Smooth muscle cell of the brain vasculature (primary cell): ENCODE measurements around the gene IDH3A.
"Not testable (repeated sequence)": the region's sequence is repeated elsewhere in the genome, so short reads cannot be mapped to it uniquely, and the experiment has no call there.

Experiments used
- DNase-seq: peaks from one replicate; pipeline ENCODE4 v3.0.0-alpha.2; 2012; ENCODE audit warnings: low read depth, low spot score

IDH3A gene

DNA sequence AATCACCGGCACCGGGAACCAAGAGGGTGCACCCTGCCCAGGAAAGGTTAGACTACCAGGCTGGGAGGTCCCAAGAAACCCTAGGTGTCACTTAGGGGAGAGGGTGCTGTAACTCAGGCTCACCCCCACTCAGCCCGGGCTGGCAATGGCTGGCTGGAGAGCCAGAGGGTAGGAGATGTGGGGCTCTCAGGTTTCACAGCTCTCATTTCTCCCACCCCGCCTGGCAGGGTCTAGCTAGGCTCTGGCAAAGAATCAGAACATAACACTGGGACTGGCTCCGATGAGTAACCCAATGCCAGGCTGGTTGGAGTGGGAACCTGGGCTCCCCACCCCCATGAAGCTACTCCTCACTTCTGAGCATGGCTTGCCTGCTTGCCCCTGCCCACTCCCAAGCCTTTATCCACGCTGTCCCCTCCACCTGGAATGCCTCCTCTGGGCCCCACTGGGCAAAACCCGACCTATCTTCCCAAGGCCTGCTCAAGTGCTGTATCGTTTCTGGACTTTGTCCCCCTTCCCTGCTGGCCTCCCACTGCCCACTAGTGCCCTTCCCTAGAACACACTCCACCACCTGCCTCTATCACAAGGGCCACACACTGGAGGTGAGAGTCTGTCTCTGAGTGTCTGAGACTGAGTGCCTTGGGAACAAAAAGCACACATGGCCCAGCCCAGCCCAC is 19.9 kb upstream of the IDH3A start:
- DNase-seq: no peak

- no peak for DNase-seq
These were observed 19.3 kb upstream of the IDH3A start for GRCh38 chr15:78129751-78130287.

GRCh38 chr15:78130466-78131294 is 18.5 kb upstream of the IDH3A start:
- no peak for DNase-seq

- DNase-seq: no peak
These were observed 17.7 kb upstream of the IDH3A start, which contains the start of gene CIB2 for GRCh38 chr15:78131295-78132061. TSS of gene CIB2 (minus strand) at chr15:78131445. CDS start at chr15:78131215, 230 bp downstream.

DNA sequence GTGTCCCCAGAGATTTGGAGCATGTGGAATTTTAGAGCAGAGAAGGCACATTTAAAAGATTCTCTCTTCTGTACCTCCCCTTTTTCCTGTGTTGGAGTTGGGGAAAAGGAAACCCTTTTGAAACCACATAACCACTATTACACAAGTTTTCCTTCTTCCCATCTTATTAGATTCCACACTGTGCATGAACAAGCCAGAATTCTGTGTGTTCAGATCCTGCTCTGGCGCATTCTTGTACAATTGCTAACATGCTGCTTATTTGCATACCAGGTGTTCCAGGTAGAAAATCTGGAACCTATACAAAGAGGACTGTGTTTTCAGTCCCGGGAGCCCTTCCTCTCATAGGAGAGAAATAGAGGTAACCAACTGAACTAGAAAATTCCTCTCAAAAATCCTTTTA is 15.4 kb upstream of the IDH3A start:
- DNase-seq: no peak

DNA sequence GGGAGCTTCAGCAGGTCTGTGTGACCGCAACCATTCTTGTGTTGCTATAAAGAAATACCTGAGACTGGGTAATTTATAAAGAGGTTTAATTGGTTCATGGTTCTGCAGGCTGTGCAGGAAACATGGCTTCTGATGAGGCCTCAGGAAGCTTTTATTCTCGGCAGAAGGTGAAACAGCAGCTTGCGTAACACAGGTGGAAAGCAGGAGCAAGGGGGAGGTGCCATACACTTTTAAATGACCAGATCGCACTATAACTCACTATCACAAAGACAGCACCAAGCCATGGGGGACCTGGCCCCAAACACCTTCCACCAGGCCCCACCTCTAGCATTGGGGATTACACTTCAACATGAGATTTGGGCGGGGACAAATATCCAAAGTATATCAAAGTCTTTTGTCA is 9.6 kb upstream of the IDH3A start:
- no peak for DNase-seq

GRCh38 chr15:78140292-78140691 is 8.9 kb upstream of the IDH3A start:
- DNase-seq: no peak

DNA sequence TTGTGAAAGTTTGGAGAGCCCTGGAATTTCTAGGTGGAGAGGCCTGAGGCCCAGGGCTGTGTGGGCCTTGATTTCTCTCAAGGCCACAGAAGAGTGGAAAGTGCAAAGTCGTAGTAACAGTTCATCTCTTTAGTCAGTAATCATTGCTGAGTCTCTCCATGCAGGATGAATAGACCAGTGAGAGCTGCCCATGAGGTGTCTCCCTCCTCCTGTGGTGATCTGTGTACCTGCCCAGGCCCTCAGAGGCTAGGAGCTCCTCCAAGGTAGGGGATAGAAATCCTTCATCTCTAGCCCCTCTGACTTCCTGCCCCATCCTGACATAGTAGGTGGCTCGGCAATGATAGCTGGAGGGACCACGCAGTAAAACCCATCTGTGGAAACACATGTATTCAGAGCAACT is 6.8 kb upstream of the IDH3A start:
- no peak for DNase-seq

- DNase-seq: no peak
These were observed 2.6 kb upstream of the IDH3A start for GRCh38 chr15:78146425-78147154.

DNA sequence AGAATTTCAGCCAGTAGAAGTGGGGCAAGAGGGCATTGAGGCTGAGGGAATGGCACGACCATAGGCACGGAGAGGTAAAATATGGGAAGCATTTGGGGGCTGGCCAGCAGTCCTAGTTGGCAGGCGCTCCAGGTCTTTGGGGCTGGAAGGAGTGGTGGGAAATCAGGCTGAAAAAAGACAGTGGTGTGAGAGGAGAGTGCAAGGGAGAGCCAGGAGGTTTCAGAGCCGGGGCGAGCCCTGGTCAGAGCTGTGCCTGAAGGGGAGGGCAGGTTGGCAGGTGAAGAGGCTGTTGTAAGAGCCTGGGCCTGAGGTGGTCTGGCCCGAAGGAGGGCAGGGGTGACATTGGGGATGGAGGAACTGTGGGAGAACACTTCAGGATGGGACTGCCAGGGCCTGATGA is 1.6 kb upstream of the IDH3A start:
- DNase-seq: no peak

- DNase-seq: no peak
These were observed 632 bp upstream of the IDH3A start for GRCh38 chr15:78148392-78149067.

GRCh38 chr15:78149805-78150751 is 916 bp downstream of the IDH3A start:
- DNase-seq: no peak

DNA sequence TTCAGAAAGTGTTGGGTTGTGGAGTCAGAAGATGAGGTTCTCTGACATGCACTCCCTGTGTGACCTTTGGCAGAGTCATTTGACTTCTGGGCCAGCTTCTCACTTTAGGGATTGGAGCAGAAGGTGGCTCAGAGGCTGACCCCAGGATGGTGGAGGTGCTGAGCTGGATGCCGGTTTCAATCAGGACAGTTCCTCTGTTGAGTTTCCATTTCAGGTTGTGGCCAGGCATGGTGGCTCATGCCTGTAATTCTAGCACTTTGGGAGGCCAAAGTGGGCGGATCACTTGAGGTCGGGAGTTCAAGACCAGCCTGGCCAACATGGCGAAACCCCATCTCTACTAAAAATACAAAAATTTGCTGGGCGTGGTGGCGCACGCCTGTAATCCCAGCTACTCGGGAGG is 1.9 kb downstream of the IDH3A start:
- DNase-seq: not testable (repeated sequence)

DNA sequence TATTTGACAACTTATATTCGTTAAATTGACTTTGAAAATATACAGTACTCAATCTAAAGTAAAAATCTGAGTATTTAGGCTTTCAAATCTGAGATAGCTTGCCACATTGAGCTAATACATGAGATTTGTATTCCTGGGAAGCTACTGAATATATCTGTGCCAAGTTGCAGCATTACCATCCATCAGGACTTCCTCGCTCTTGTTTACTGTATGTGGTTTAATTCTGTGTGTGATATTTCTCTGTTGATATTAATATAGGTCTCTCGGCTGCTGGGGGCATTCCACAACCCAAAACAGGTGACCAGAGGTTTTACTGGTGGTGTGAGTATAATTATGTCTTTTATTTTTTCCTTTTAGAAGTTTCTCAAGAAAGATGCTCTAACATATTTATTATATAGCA is 5.8 kb downstream of the IDH3A start:
- no peak for DNase-seq

DNA sequence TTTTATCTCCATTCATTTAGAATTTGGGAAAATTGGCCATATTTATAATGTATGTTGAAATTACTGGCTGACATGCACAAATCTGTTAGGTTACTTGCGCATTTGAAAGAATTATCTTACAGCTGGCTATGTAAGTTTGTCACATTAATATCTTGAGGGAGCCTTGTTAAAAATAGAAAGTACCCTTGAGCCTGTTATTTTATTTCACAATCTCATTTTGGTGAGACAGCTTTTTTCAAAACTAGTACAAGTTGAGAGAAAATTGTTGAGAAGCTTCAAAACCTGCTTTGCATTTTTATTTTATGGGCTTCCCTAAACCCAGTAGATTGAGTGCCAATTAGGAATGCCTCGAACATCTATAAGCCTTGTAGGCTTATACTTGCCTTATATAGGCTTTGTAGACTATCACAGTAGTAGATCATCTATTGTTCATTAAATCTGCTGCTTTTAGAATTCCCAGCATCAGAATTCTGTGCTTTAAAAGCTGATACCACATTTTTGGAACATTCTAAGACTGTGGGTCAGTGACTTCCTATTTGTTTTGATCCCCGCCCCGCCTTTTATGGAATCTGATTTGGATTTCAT is 6.3 kb downstream of the IDH3A start:
- no peak for DNase-seq

DNA sequence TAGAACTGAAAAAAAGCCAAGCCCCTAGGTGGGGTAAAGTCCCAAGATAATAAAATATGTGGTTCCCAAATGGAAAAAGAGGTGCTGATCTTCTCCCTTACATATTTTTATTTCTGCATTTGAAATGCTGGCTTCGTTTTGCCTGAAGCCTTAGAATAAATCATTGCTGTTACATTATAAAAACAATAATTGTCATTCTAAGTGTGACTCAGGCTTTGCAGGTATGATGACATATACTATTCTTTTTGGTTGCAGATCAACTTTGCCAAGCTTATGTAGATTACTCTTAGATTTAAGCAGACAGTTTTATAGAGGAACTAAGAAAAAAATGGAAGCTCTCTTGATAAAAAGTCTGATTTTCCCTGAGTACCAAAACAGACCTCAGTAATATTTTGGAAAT is 7.5 kb downstream of the IDH3A start:
- no peak for DNase-seq

DNA sequence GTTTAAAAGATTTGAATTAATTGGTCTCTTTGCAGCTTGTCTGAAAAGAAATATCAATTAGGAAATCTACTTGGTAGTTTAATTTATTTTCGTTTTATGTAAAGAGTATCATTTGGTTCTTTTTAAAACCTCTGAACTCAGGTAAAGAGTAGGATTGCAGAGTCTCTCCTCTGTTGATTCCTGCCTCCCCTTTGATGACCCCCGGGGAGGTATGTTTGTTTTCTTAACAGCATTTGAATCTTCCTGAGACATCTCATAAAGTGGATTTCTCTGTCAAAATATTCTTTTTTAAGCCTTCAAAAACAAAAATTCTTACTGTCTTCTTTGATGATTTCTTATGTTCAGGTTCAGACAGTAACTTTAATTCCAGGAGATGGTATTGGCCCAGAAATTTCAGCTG is 8.0 kb downstream of the IDH3A start:
- DNase-seq: no peak

DNA sequence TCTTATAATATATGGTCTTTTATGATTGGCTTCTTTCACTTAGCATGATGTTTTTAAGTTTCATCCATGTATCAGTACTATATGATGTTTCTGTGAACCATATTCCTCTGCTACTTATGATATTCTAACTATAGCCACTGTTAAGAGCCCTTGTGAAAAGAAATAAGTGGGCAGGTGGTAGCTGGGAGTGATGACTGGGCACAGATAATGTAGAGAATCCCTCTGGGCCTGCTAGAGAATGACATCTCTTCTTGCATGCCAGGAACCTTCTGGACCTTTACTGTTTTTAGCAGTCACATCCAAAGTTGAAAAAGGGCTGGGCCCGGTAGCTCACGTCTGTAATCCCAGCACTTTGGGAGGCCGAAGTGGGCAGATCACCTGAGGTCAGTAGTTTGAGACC is 10.2 kb downstream of the IDH3A start:
- no peak for DNase-seq

DNA sequence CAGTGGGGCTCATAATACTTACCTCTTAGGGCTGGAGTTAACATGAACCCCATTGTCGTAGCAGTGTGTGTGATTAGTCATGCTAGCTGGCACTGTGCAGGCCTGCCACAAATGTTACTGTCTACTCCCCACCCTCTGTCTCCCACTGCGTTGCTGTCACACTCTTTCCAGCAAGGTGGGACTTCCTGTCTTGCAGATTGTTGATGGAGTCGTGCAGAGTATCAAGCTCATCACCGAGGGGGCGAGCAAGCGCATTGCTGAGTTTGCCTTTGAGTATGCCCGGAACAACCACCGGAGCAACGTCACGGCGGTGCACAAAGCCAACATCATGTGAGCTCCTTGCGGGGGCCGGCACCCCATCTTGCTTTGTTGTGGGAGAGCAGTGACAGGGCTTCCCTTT is 12.9 kb downstream of the IDH3A start:
- no peak for DNase-seq
